GM23248 (cell line): ENCODE data around the gene RNASE4.

Source experiments
- EZH2 ChIP-seq: fragments of 200-600 bp; sonication (generic); IDR thresholded peaks from 2 replicates; pipeline ENCODE4 v1.6.1; 2018; ENCODE audit warnings: antibody characterized with exemption, mild to moderate bottlenecking; ENCODE audit not compliant: insufficient read depth, poor library complexity, severe bottlenecking
- EZH2phosphoT487 ChIP-seq: fragments of 200-600 bp; sonication (generic); IDR thresholded peaks from 2 replicates; pipeline ENCODE4 v1.6.1; 2018; ENCODE audit warnings: antibody characterized with exemption, moderate library complexity, mild to moderate bottlenecking, low read depth; ENCODE audit not compliant: insufficient read depth

DNA sequence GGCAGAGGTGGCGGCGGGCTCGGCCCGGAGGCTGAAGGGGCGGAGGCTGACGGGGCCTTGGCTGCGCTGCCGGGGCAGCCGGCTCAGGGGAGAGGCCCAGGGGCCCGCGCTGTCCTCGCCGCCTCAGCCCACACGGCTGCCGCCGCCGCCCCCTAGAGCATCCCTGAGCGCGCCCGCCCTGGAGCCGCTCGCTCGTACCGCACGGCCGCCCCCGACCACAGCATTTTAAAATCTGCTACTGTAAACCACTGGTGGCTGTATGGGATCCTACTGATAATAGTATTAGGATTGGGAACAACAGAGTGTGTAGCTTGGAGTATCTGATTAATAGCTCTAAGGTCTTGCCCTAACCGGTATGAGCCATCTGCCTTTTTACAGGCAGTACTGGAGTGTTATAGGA lies 39.1 kb downstream of the RNASE4 start:
- TF ChIP-seq EZH2 (no peak), EZH2phosphoT487 (no peak)
